Skeletal muscle tissue (tissue), 4 donors: ENCODE results near the gene FBXO47. TPM values are rescaled to one million over a fixed set of nuclear protein-coding genes. Genes with fewer than 3 reads are reported as not detected.
"Not testable (repeated sequence)": the region's sequence is repeated elsewhere in the genome, so short reads cannot be mapped to it uniquely, and the experiment has no call there.

Experiments used
- H3K27ac ChIP-seq: one replicate; pipeline ENCODE4 v1.7.0; 2013; ENCODE audit warnings: mild to moderate bottlenecking, low read depth, low read length, inconsistent platforms
- H3K27me3 ChIP-seq, 3 donors: one replicate each; pipeline ENCODE4 v1.7.0; 2013; ENCODE audit warnings: low read length in 3 of 3; ENCODE audit not compliant: control insufficient read depth in 3 of 3, insufficient read depth in 3 of 3
- H3K36me3 ChIP-seq, 3 donors: one replicate each; pipeline ENCODE4 v1.7.0; 2013; ENCODE audit warnings: low read length in 3 of 3; ENCODE audit not compliant: control insufficient read depth in 3 of 3, insufficient read depth in 3 of 3
- H3K4me1 ChIP-seq, 3 donors: one replicate each; pipeline ENCODE4 v1.7.0; 2013; ENCODE audit warnings: low read length in 3 of 3, mild to moderate bottlenecking in 3 of 3; ENCODE audit not compliant: control insufficient read depth in 3 of 3, insufficient read depth in 3 of 3
- H3K4me3 ChIP-seq, 3 donors: one replicate each; pipeline ENCODE4 v1.7.0; 2013; ENCODE audit warnings: low read length in 3 of 3
- H3K9ac ChIP-seq, 3 donors: one replicate each; pipeline ENCODE4 v1.7.0; 2013; ENCODE audit warnings: low read length in 3 of 3, mild to moderate bottlenecking in 3 of 3, moderate library complexity in 2 of 3, low read depth in 1 of 3
- H3K9me3 ChIP-seq, 3 donors: one replicate each; pipeline ENCODE4 v1.7.0; 2013; ENCODE audit warnings: low read length in 3 of 3; ENCODE audit not compliant: control insufficient read depth in 3 of 3
- total RNA-seq: library from RNA; depleted of rRNA; stranded (reverse); fragments of >200 nt; gene quantifications from one replicate; pipeline ENCODE4 v1.2.3, GENCODE V29; 2014
- donor health status: Osteomylitis.

Gene FBXO47
- total RNA-seq, 1 donor from 2014 or later = not detected

GRCh38 chr17:38980490-38981217 is 13.5 kb upstream of the FBXO47 start:
- Histone ChIP-seq H3K9me3 (no peaks in the 10 kb centered on the region), H3K27ac (no peak overlapping the region)

GRCh38 chr17:38978180-38978579 is 11.0 kb upstream of the FBXO47 start:
- H3K9ac ChIP-seq = no peak overlapping the region
- no peaks in the 10 kb centered on the region for H3K36me3 ChIP-seq
- H3K4me3 ChIP-seq = no peak overlapping the region
- no peaks in the 10 kb centered on the region for H3K9me3 ChIP-seq
- no peaks in the 10 kb centered on the region for H3K27me3 ChIP-seq
- no peak overlapping the region for H3K27ac ChIP-seq
- H3K4me1 ChIP-seq = no peaks in the 10 kb centered on the region

More at GRCh38 chr17:38980490-38981217, 13.5 kb upstream of the FBXO47 start:
- H3K9ac ChIP-seq = no peak overlapping the region
- no peak overlapping the region for H3K4me3 ChIP-seq
- H3K36me3 ChIP-seq = no peaks in the 10 kb centered on the region
- no peaks in the 10 kb centered on the region for H3K4me1 ChIP-seq
- no peaks in the 10 kb centered on the region for H3K27me3 ChIP-seq

- not testable (repeated sequence) for H3K9me3 ChIP-seq, H3K36me3 ChIP-seq, H3K4me3 ChIP-seq, H3K27ac ChIP-seq, H3K4me1 ChIP-seq, H3K9ac ChIP-seq, H3K27me3 ChIP-seq
These were observed 9.0 kb upstream of the FBXO47 start for GRCh38 chr17:38976187-38976551.

- peaks cover 0 to 4% (median 0%) of the 10 kb centered on the region in 3 donors for H3K27me3 ChIP-seq
- H3K4me1 ChIP-seq = peaks cover 0 to 4% (median 3%) of the 10 kb centered on the region in 3 donors
- H3K36me3 ChIP-seq = no peaks in the 10 kb centered on the region
- no peaks in the 10 kb centered on the region for H3K9me3 ChIP-seq
- no peak overlapping the region for H3K9ac ChIP-seq
- H3K27ac ChIP-seq = no peak overlapping the region
- H3K4me3 ChIP-seq = no peak overlapping the region
These were observed 3.6 kb upstream of the FBXO47 start for GRCh38 chr17:38970804-38971203.

GRCh38 chr17:38970128-38970527 is 2.9 kb upstream of the FBXO47 start:
- Histone ChIP-seq H3K4me3 (no peak overlapping the region), H3K36me3 (no peaks in the 10 kb centered on the region), H3K27ac (no peak overlapping the region), H3K4me1 (peaks cover 0 to 4% (median 3%) of the 10 kb centered on the region in 3 donors), H3K27me3 (peaks cover 0 to 4% (median 0%) of the 10 kb centered on the region in 3 donors), H3K9me3 (no peaks in the 10 kb centered on the region), H3K9ac (no peak overlapping the region)

GRCh38 chr17:38969281-38969680 is 2.1 kb upstream of the FBXO47 start:
- Histone ChIP-seq H3K4me3 (no peak overlapping the region), H3K9ac (no peak overlapping the region), H3K4me1 (peaks cover 0 to 4% (median 3%) of the 10 kb centered on the region in 3 donors), H3K36me3 (no peaks in the 10 kb centered on the region), H3K27me3 (peaks cover 0 to 4% (median 0%) of the 10 kb centered on the region in 3 donors), H3K27ac (no peak overlapping the region), H3K9me3 (no peaks in the 10 kb centered on the region)

GRCh38 chr17:38961413-38961812 is 5.8 kb downstream of the FBXO47 start:
- Histone ChIP-seq H3K4me1 (no peaks in the 10 kb centered on the region), H3K9me3 (no peaks in the 10 kb centered on the region), H3K27me3 (no peaks in the 10 kb centered on the region), H3K9ac (no peak overlapping the region), H3K4me3 (no peak overlapping the region), H3K36me3 (no peaks in the 10 kb centered on the region), H3K27ac (no peak overlapping the region)

- Histone ChIP-seq H3K27ac (no peak overlapping the region), H3K9me3 (no peaks in the 10 kb centered on the region), H3K36me3 (no peaks in the 10 kb centered on the region), H3K27me3 (no peaks in the 10 kb centered on the region), H3K4me3 (no peak overlapping the region), H3K9ac (no peak overlapping the region), H3K4me1 (no peaks in the 10 kb centered on the region)
These were observed 6.8 kb downstream of the FBXO47 start for GRCh38 chr17:38960402-38960801.

- H3K36me3 ChIP-seq = no peaks in the 10 kb centered on the region
- H3K27me3 ChIP-seq = no peaks in the 10 kb centered on the region
- H3K4me1 ChIP-seq = no peaks in the 10 kb centered on the region
- H3K4me3 ChIP-seq = no peak overlapping the region
- no peak overlapping the region for H3K9ac ChIP-seq
- H3K9me3 ChIP-seq = no peaks in the 10 kb centered on the region
- no peak overlapping the region for H3K27ac ChIP-seq
These were observed 7.7 kb downstream of the FBXO47 start for GRCh38 chr17:38959508-38959907.

- no peaks in the 10 kb centered on the region for H3K36me3 ChIP-seq
- H3K27ac ChIP-seq = no peak overlapping the region
- H3K9ac ChIP-seq = no peak overlapping the region
- no peak overlapping the region for H3K4me3 ChIP-seq
- no peaks in the 10 kb centered on the region for H3K27me3 ChIP-seq
- no peaks in the 10 kb centered on the region for H3K9me3 ChIP-seq
- no peaks in the 10 kb centered on the region for H3K4me1 ChIP-seq
These were observed 8.4 kb downstream of the FBXO47 start for GRCh38 chr17:38958756-38959155.
